ENCODE measurements around the gene CACNA2D3. TPM values are rescaled to one million over a fixed set of nuclear protein-coding genes. Genes with fewer than 3 reads are reported as not detected.

The CACNA2D3 gene
- total RNA-seq, 1 donor from 2014 or later: not detected

DNA sequence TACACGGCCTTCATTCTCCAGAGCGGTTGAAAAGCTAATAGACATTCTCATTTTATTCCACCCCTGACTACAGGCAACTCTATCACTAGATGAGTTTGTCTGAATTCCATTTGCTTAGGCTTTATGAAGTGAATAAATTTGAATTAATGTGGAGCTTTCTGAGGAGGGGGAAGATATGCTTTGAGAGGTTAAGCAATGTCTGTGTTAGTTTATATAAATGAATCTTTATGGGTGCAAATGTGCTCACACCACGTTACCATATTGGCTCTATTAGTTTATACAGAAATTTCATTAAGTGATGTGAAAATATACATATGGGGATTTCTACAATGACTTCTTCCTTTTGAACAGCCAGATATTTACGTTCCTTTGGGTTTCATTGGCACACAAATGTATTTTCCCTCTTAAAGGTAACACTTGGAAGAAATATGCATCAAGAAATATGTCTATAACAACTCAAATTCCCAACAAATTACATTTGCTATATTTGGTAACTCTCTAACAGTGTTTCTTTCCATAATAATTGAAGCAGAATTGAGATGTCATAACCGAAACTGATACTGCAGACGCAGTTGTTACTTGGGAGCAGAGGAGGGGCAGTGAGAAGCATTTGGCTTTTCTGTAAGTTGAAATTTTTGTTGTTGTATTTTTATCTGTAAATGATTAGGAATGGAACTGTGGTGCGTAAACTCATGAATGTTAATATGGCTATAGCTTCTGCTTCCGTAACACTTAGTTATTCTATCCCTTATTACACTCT is 359.4 kb downstream of the CACNA2D3 start:
- Mint-ChIP-seq H3K4me1 (ENCODE audit: low read depth) (no peaks in the 10 kb centered on the region), H3K27ac (no peak overlapping the region), H3K4me3 (no peak overlapping the region), H3K36me3 (ENCODE audit: low read depth) (no peaks in the 10 kb centered on the region), H3K9me3 (peaks cover 11% of the 10 kb centered on the region), H3K27me3 (ENCODE audit: insufficient read depth) (no peaks in the 10 kb centered on the region)
- DNase-seq (ENCODE audit: low spot score): no peak
- intact Hi-C loops (cut with micrococcal nuclease): no loop called here

DNA sequence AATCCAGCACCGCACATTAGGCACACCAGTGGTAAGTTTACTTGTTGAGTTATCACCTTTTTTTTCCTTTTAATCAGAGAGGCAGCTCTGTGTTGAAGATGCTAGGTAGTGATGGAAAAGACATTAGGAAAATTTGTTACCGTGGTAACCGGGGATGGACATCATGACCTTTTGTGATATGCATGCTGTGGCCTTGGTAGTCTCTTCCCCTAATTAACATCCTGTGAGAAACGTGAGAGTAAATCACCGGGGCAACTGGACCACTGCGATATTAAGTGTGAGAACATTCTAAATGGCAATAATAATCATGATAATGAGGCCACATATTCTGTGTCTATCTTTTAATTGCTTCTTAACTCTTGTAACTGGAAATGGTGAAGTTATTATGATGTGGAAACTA is 362.0 kb downstream of the CACNA2D3 start:
- Mint-ChIP-seq H3K4me3 (no peak overlapping the region), H3K4me1 (ENCODE audit: low read depth) (no peaks in the 10 kb centered on the region), H3K27ac (no peak overlapping the region), H3K27me3 (ENCODE audit: insufficient read depth) (no peaks in the 10 kb centered on the region), H3K9me3 (peaks cover 5% of the 10 kb centered on the region), H3K36me3 (ENCODE audit: low read depth) (no peaks in the 10 kb centered on the region)
- DNase-seq (ENCODE audit: low spot score): no peak
- intact Hi-C loops (cut with micrococcal nuclease): no loop called here

DNA sequence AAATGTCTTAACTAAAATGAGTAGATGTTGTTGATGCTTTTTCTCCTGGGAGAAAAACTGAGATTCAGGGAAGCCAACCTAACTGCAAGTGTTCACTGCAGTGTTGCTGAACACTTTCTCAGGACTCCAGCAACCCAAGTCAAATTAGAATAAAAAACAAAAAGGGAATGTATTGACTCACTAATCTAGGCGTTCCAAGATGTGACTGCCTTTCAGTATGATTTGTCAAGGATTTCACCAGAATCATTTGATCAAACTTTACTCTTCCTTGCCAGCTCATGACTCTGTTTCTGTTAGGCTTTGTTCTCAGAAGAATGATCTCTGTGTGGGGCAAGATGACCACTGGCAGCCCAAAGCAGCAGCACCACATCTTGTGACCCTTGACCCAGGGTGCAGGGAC is 364.0 kb downstream of the CACNA2D3 start:
- intact Hi-C loops (cut with micrococcal nuclease): no loop called here
- H3K27ac Mint-ChIP-seq: no peak overlapping the region
- no peak for DNase-seq (ENCODE audit: low spot score)
- peaks cover 3% of the 10 kb centered on the region for H3K9me3 Mint-ChIP-seq
- no peaks in the 10 kb centered on the region for H3K36me3 Mint-ChIP-seq (ENCODE audit: low read depth)
- no peaks in the 10 kb centered on the region for H3K27me3 Mint-ChIP-seq (ENCODE audit: insufficient read depth)
- no peaks in the 10 kb centered on the region for H3K4me1 Mint-ChIP-seq (ENCODE audit: low read depth)
- no peak overlapping the region for H3K4me3 Mint-ChIP-seq

DNA sequence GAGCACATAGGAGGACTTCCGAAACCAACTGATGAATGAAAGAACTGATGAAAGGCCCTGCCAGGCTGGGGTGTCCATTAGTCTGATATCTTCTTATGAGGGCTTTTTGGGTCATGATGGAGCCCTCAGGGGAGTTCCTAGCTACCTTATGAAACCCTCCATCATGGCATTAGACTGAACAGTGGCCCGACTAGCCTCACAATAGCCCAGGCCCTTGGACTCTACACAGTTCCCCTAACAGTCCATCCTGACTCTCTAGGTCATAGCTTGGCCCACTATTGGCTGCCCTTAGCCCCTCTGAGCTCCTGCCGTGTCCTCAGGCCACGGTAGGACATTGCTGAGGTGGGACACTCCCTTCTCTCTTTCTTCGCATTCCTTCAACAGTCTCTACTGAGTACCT is 365.9 kb downstream of the CACNA2D3 start:
- Mint-ChIP-seq H3K36me3 (ENCODE audit: low read depth) (no peaks in the 10 kb centered on the region), H3K9me3 (peaks cover 1% of the 10 kb centered on the region), H3K4me1 (ENCODE audit: low read depth) (no peaks in the 10 kb centered on the region), H3K27ac (no peak overlapping the region), H3K27me3 (ENCODE audit: insufficient read depth) (no peaks in the 10 kb centered on the region), H3K4me3 (no peak overlapping the region)
- intact Hi-C loops (cut with micrococcal nuclease): no loop called here
- no peak for DNase-seq (ENCODE audit: low spot score)

DNA sequence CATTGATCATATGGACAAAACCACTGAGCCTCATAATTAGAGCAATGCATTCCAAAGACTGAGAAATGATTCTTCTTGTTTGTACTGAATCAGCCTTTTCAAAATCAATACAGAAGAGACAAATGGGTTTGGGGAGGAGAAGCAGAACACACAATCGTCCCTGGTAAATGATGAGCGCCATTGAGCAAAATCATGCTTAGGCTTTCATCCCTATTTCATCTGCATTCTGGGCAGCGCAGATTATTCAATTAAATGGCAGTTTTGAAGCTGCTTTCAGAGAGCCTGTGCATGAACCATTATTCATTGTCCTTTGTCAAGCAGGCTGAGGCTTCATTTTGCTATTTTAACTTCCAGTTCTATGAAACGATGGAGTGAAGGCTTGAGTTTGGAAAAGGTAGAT is 371.9 kb downstream of the CACNA2D3 start:
- intact Hi-C loops (cut with micrococcal nuclease): no loop called here
- no peaks in the 10 kb centered on the region for H3K27me3 Mint-ChIP-seq (ENCODE audit: insufficient read depth)
- no peak overlapping the region for H3K27ac Mint-ChIP-seq
- DNase-seq (ENCODE audit: low spot score): no peak
- H3K36me3 Mint-ChIP-seq (ENCODE audit: low read depth): no peaks in the 10 kb centered on the region
- no peak overlapping the region for H3K4me3 Mint-ChIP-seq
- peaks cover 12% of the 10 kb centered on the region for H3K9me3 Mint-ChIP-seq
- no peaks in the 10 kb centered on the region for H3K4me1 Mint-ChIP-seq (ENCODE audit: low read depth)

DNA sequence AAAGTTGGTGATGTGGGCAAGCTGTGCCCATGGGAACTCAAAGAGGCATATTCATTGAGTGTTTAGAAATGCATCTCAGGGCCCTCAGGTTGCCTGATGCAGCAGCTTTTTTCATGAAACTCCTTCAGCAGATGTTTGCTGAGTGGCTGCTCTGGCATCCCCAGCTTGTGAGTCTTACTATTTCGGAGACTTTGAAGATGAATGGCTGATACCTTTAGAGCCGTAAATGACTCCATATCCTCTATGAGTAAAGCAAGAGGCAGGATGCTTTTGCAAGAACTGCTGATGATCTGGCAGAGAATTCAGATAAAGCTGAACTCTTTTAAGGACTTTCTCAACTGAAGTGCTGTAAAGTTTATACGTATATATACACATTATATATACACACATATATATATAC is 384.3 kb downstream of the CACNA2D3 start:
- H3K4me3 Mint-ChIP-seq: no peak overlapping the region
- H3K27ac Mint-ChIP-seq: no peak overlapping the region
- no peaks in the 10 kb centered on the region for H3K36me3 Mint-ChIP-seq (ENCODE audit: low read depth)
- no peaks in the 10 kb centered on the region for H3K4me1 Mint-ChIP-seq (ENCODE audit: low read depth)
- no peak for DNase-seq (ENCODE audit: low spot score)
- intact Hi-C loops (cut with micrococcal nuclease): no loop called here
- peaks cover 1% of the 10 kb centered on the region for H3K27me3 Mint-ChIP-seq (ENCODE audit: insufficient read depth)
- H3K9me3 Mint-ChIP-seq: no peaks in the 10 kb centered on the region

DNA sequence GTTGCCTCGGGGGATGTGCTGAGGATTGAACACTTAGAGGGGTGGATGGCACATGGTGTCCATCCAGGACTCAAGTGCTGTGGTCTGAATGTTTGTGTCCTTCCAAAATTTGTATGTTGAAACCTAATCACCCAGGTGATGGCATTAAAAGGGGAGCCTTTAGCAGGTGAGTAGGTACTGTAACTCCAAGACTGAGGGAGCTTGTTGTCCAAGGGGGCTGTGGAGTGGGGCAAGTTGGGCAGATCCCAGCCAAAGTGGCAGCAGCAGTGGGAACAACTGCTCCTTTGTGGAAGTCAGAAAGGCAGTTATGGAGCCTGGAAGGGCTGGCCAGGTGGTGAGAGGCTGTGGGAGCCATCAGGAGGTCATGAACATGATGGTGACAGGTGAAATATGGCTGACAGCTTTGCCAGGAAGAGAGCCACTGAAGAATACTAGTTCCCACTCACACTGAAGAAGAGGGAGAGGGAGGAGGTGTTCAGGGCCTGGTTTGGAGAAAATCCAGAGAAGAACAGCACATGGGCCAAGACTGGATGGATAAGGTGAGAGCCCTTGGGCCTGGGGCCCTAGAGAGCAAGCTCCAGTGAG is 385.6 kb downstream of the CACNA2D3 start:
- intact Hi-C loops (cut with micrococcal nuclease): no loop called here
- Mint-ChIP-seq H3K9me3 (no peaks in the 10 kb centered on the region), H3K27me3 (ENCODE audit: insufficient read depth) (peaks cover 1% of the 10 kb centered on the region), H3K27ac (no peak overlapping the region), H3K4me1 (ENCODE audit: low read depth) (no peaks in the 10 kb centered on the region), H3K36me3 (ENCODE audit: low read depth) (no peaks in the 10 kb centered on the region), H3K4me3 (no peak overlapping the region)
- DNase-seq (ENCODE audit: low spot score): no peak

- Mint-ChIP-seq H3K4me3 (no peak overlapping the region), H3K9me3 (no peaks in the 10 kb centered on the region), H3K27ac (no peak overlapping the region), H3K27me3 (ENCODE audit: insufficient read depth) (peaks cover 1% of the 10 kb centered on the region), H3K4me1 (ENCODE audit: low read depth) (no peaks in the 10 kb centered on the region), H3K36me3 (ENCODE audit: low read depth) (no peaks in the 10 kb centered on the region)
- intact Hi-C loops (cut with micrococcal nuclease): no loop called here
- no peak for DNase-seq (ENCODE audit: low spot score)
Observed at GRCh38 chr3:54510506-54510905, 388.2 kb downstream of the CACNA2D3 start.

DNA sequence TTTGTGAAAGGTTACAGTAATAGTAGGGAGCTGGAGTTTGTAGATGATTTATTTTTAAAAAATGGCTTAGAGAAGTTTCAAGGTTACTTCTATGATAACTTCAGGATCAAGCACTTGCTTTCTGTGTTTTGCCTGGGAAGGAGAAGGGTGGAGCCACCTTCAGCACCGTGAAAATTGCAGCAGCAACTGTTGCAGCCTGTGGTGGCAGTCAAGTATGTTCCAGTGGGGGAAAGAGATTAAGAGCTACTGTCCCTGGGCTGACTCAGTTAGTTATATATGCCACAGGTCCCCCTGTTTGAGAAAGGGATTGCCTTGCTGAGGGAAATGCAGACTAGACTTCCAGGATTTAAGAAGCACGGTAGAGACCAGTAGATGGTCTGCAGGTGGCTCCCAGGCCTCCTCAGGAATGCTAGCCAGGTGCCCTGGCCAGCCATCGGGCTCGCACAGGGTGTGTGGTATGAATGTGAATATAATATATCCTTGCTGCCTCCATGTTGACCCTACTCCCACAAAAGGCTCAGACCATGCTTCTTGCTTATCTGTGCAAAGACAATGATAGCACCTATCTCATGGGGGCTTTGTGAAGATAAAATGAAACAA is 389.5 kb downstream of the CACNA2D3 start:
- Mint-ChIP-seq H3K4me1 (ENCODE audit: low read depth) (no peaks in the 10 kb centered on the region), H3K9me3 (no peaks in the 10 kb centered on the region), H3K27me3 (ENCODE audit: insufficient read depth) (peaks cover 1% of the 10 kb centered on the region), H3K4me3 (no peak overlapping the region), H3K36me3 (ENCODE audit: low read depth) (no peaks in the 10 kb centered on the region), H3K27ac (no peak overlapping the region)
- DNase-seq (ENCODE audit: low spot score): no peak
- intact Hi-C loops (cut with micrococcal nuclease): no loop called here

DNA sequence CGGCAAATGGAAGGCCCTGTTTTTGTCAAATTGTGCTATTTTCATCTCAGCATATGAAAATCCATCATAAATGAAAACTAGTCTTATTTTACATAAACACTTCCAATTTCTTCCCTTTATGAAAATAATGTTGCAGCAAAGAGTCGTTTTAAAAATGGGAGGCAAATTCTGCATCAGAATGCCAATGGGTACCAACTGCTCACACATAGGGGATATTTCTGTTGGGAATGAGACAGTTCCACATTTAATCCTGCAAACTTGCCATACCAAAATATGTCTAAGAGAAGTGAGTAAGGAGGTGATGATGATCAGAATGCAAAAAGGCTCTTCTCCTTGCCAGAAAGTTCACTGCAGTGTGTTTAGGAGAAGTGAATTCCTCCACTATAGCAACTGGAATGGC is 391.7 kb downstream of the CACNA2D3 start:
- H3K4me1 Mint-ChIP-seq (ENCODE audit: low read depth): no peaks in the 10 kb centered on the region
- no peak for DNase-seq (ENCODE audit: low spot score)
- no peaks in the 10 kb centered on the region for H3K9me3 Mint-ChIP-seq
- no peaks in the 10 kb centered on the region for H3K36me3 Mint-ChIP-seq (ENCODE audit: low read depth)
- H3K27ac Mint-ChIP-seq: no peak overlapping the region
- H3K4me3 Mint-ChIP-seq: no peak overlapping the region
- no peaks in the 10 kb centered on the region for H3K27me3 Mint-ChIP-seq (ENCODE audit: insufficient read depth)
- intact Hi-C loops (cut with micrococcal nuclease): no loop called here

- Mint-ChIP-seq H3K27me3 (ENCODE audit: insufficient read depth) (no peaks in the 10 kb centered on the region), H3K4me1 (ENCODE audit: low read depth) (no peaks in the 10 kb centered on the region), H3K9me3 (no peaks in the 10 kb centered on the region), H3K36me3 (ENCODE audit: low read depth) (no peaks in the 10 kb centered on the region), H3K4me3 (no peak overlapping the region), H3K27ac (no peak overlapping the region)
- intact Hi-C loops (cut with micrococcal nuclease): no loop called here
- DNase-seq (ENCODE audit: low spot score): no peak
Observed at GRCh38 chr3:54514416-54514815, 392.1 kb downstream of the CACNA2D3 start.

DNA sequence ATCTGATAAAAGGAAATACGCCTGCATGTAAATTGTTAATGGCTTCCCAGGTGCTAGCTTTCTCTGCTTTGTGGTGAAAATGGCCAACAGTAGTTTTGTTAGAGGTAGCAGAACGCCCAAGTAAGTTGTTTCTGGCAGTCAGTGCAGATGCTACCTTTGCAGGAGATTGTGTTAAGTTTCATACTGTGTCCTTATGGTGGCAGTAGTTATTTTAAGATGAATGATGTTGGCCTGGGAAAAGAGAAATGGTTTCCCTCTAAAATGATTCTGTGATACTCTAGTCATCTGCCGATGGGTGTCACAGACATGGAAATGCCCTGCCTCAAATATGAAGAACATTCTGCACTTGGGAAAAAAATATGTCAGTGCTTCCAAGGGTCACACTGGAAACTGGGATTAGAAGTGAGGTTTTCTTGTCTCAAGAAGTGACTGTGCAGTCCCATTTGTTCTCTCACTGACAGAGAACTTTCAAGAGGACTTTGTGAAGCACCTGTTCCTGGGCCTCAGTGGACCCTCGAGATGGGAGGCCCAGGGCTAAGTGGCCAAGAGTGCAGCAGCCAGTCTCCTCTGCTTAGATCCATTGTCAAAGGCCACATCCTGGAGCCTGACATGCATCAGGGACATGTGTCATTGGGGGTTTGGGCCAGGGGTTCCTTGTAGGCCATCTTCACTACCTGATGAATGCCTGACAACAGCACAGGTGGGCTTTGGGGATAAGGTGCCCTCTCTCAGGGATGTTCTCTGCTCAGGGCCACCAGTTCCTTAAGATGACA is 393.3 kb downstream of the CACNA2D3 start:
- Mint-ChIP-seq H3K27me3 (ENCODE audit: insufficient read depth) (no peaks in the 10 kb centered on the region), H3K27ac (no peak overlapping the region), H3K4me1 (ENCODE audit: low read depth) (no peaks in the 10 kb centered on the region), H3K4me3 (no peak overlapping the region), H3K36me3 (ENCODE audit: low read depth) (no peaks in the 10 kb centered on the region), H3K9me3 (no peaks in the 10 kb centered on the region)
- no peak for DNase-seq (ENCODE audit: low spot score)
- intact Hi-C loops (cut with micrococcal nuclease): no loop called here

- Mint-ChIP-seq H3K4me3 (no peak overlapping the region), H3K9me3 (no peaks in the 10 kb centered on the region), H3K4me1 (ENCODE audit: low read depth) (no peaks in the 10 kb centered on the region), H3K27me3 (ENCODE audit: insufficient read depth) (no peaks in the 10 kb centered on the region), H3K27ac (no peak overlapping the region), H3K36me3 (ENCODE audit: low read depth) (no peaks in the 10 kb centered on the region)
- intact Hi-C loops (cut with micrococcal nuclease): no loop called here
- no peak for DNase-seq (ENCODE audit: low spot score)
Observed at GRCh38 chr3:54517424-54517823, 395.1 kb downstream of the CACNA2D3 start.
